B cell (primary cell): ENCODE results near the gene STARD9. TPM values are rescaled to one million over a fixed set of nuclear protein-coding genes. Genes with fewer than 3 reads are reported as not detected.
A peak's percentile ranks its signal among the peaks of the same experiment; 100 is the strongest.

Experiments
- ATAC-seq: fragments of 200-7000 bp; cut with Tn5 transposase; one replicate; pipeline ENCODE4 v1.10.0; 2021; ENCODE audit warnings: low read depth, mild to moderate bottlenecking, moderate number of reproducible peaks, moderate library complexity
- CTCF ChIA-PET: fragments of 350-600 bp; sonication (Branson Sonifier 250); formaldehyde crosslinking; loops from one replicate; lab custom pipeline; 2021; ENCODE audit warnings: antibody characterized with exemption, inconsistent platforms; lab: Charles Lee
- POLR2A ChIA-PET: fragments of 350-600 bp; sonication (Branson Sonifier 250); formaldehyde crosslinking; loops from one replicate; lab custom pipeline; 2021; ENCODE audit warnings: antibody characterized with exemption; lab: Charles Lee
- DNase-seq: peaks from one replicate; pipeline ENCODE4 v3.0.0; 2013
- H2AFZ ChIP-seq: 2 replicates; pipeline ENCODE4 v1.6.1; 2012; ENCODE audit warnings: mild to moderate bottlenecking, low read depth, low read length; ENCODE audit not compliant: insufficient read depth, poor library complexity, severe bottlenecking
- H3K27ac ChIP-seq, 2 donors: 1 replicate in 1 of 2; 2 replicates in 1 of 2; pipeline ENCODE4 v1.5.1; 2012 to 2013; ENCODE audit warnings: low read length in 2 of 2, mild to moderate bottlenecking in 2 of 2, moderate library complexity in 1 of 2
- H3K27me3 ChIP-seq, 4 experiments: fragments of 200-600 bp in 1 of 4; sonication (generic) in 1 of 4; replicated peaks in 1 of 4; 1 replicate in 2 of 4; 2 replicates in 2 of 4; pipeline versions ENCODE4 v1.6.1 to v1.7.0; 2013 to 2016; ENCODE audit warnings: low read length in 3 of 4, mild to moderate bottlenecking in 2 of 4, mixed read lengths in 1 of 4, moderate library complexity in 1 of 4; ENCODE audit not compliant: insufficient read depth in 4 of 4, control insufficient read depth in 3 of 4; ENCODE audit errors: control extremely low read depth in 1 of 4
- H3K36me3 ChIP-seq, 2 experiments: replicated peaks in 1 of 2; 1 replicate in 1 of 2; 2 replicates in 1 of 2; pipeline versions ENCODE4 v1.6.1 to v1.7.1; 2013; ENCODE audit warnings: low read length in 1 of 2; ENCODE audit not compliant: insufficient read depth in 2 of 2, control insufficient read depth in 1 of 2; ENCODE audit errors: control extremely low read depth in 1 of 2, extremely low read depth in 1 of 2
- H3K4me1 ChIP-seq, 2 donors: fragments of 200-600 bp in 1 of 2; sonication (generic) in 1 of 2; 1 replicate in 1 of 2; 2 replicates in 1 of 2; pipeline versions ENCODE4 v1.5.1 to v1.6.1; 2013 to 2017; ENCODE audit warnings: low read length in 2 of 2; ENCODE audit not compliant: control insufficient read depth in 2 of 2, insufficient read depth in 2 of 2
- H3K4me2 ChIP-seq: replicated peaks from 2 replicates; pipeline ENCODE3; 2012; ENCODE audit warnings: mild to moderate bottlenecking, low read depth, low read length; ENCODE audit not compliant: poor library complexity, severe bottlenecking
- H3K4me3 ChIP-seq, 5 experiments: fragments of 200-600 bp in 1 of 5; sonication (generic) in 1 of 5; 1 replicate in 3 of 5; 2 replicates in 2 of 5; pipeline versions ENCODE4 v1.5.1 to v1.7.0; 2011 to 2016; ENCODE audit warnings: low read length in 4 of 5, mild to moderate bottlenecking in 4 of 5, low read depth in 2 of 5, control low read depth in 1 of 5, moderate library complexity in 1 of 5; ENCODE audit not compliant: insufficient read depth in 1 of 5; ENCODE audit errors: control extremely low read depth in 1 of 5, extremely low read depth in 1 of 5
- H3K79me2 ChIP-seq: fragments of 200-600 bp; sonication (generic); one replicate; pipeline ENCODE4 v1.6.0; 2016; ENCODE audit warnings: low read length; ENCODE audit not compliant: control insufficient read depth, insufficient read depth
- H3K9ac ChIP-seq: fragments of 200-600 bp; sonication (generic); 2 replicates; pipeline ENCODE4 v1.6.1; 2017; ENCODE audit warnings: mild to moderate bottlenecking, low read length, moderate library complexity
- H3K9me3 ChIP-seq, 3 donors: one replicate each; pipeline versions ENCODE4 v1.6.1 to v1.7.1; 2013; ENCODE audit warnings: low read length in 2 of 3; ENCODE audit not compliant: control insufficient read depth in 2 of 3, insufficient read depth in 1 of 3; ENCODE audit errors: control extremely low read depth in 1 of 3
- H4K20me1 ChIP-seq: 2 replicates; pipeline ENCODE4 v1.6.0; 2012; ENCODE audit warnings: mild to moderate bottlenecking, low read length; ENCODE audit not compliant: insufficient read depth, control insufficient read depth, poor library complexity, severe bottlenecking
- H3K27ac Mint-ChIP-seq: one replicate; pipeline ENCODE4 v1.8.0; 2021; ENCODE audit warnings: mixed read lengths
- H3K27me3 Mint-ChIP-seq: one replicate; pipeline ENCODE4 v1.8.0; 2021; ENCODE audit warnings: mixed read lengths
- H3K4me1 Mint-ChIP-seq: one replicate; pipeline ENCODE4 v1.8.0; 2021; ENCODE audit warnings: mixed read lengths
- H3K4me3 Mint-ChIP-seq: one replicate; pipeline ENCODE4 v1.8.0; 2021; ENCODE audit warnings: mixed read lengths
- H3K9me3 Mint-ChIP-seq: one replicate; pipeline ENCODE4 v1.8.0; 2022; ENCODE audit warnings: mixed read lengths; ENCODE audit not compliant: insufficient read depth
- CTCF ChIP-seq: fragments of 200-600 bp; IDR thresholded peaks from one replicate; pipeline ENCODE4 v1.8.0; 2022; ENCODE audit warnings: antibody characterized with exemption, mild to moderate bottlenecking
- EZH2 ChIP-seq: IDR thresholded peaks from 2 replicates; pipeline ENCODE4 v1.6.1; 2012; ENCODE audit warnings: borderline replicate concordance, low read depth, mild to moderate bottlenecking, moderate library complexity, low read length; ENCODE audit not compliant: insufficient read depth, poor library complexity, severe bottlenecking
- WGBS: methylation state at CpG from one replicate; pipeline ENCODE4 v1.1.5; 2013; ENCODE audit warnings: missing lambda C conversion rate; ENCODE audit not compliant: insufficient coverage; 5-methylcytosine and 5-hydroxymethylcytosine counted together
- intact Hi-C: fragments of 100-400 bp; cut with micrococcal nuclease; formaldehyde crosslinking; loops from one replicate; pipeline ENCODE4 v1.10.0; 2022
- polyA plus RNA-seq: library from polyadenylated mRNA; depleted of rRNA; stranded (reverse); fragments of >200 nt; gene quantifications from 2 replicates; pipeline ENCODE4 v1.2.3, GENCODE V29; 2012
- total RNA-seq, 2 donors: library from RNA; stranded (reverse); fragments of 120-200 nt in 1 of 2; gene quantifications; 1 replicate in 1 of 2; 2 replicates in 1 of 2; pipeline versions ENCODE4 v1.2.3 to v1.2.4, GENCODE V29; 2013 to 2022

The STARD9 gene
- total and polyA plus RNA-seq, 2 donors (not counting 1 experiment from before 2014, with no cell fraction given) = 5.0 to 23.1 TPM

GRCh38 chr15:42581272-42581730, 5.9 kb downstream of the STARD9 start:
- Histone ChIP-seq H3K9ac (peak overlapping the region; percentile 65), H3K79me2 (peaks cover 13% of the 10 kb centered on the region), H4K20me1 (no peaks in the 10 kb centered on the region), H3K9me3 (no peaks in the 10 kb centered on the region), H3K27ac (peak overlapping the region in 1 of 2 donors; percentile 66), H3K36me3 (peaks cover 0 to 3% of the 10 kb centered on the region in 2 experiments), H3K4me1 (peaks cover 15 to 16% of the 10 kb centered on the region in 2 donors), H3K27me3 (peaks cover 0 to 3% (median 0%) of the 10 kb centered on the region in 4 experiments), H2AFZ (peak overlapping the region; percentile 87), H3K4me3 (peak overlapping the region; percentile 59 to 79 (median 64)), H3K4me2 (peak overlapping the region; percentile 80)
- Mint-ChIP-seq H3K4me3 (peak overlapping the region; percentile 87), H3K9me3 (no peaks in the 10 kb centered on the region), H3K4me1 (peaks cover 24% of the 10 kb centered on the region), H3K27me3 (peaks cover 7% of the 10 kb centered on the region), H3K27ac (peak overlapping the region; percentile 89)
- TF ChIP-seq CTCF = no peak
- TF ChIP-seq EZH2 = no peak
- ChIA-PET POLR2A (no interaction called here), CTCF (interaction anchor here (0.6 to 2.0 kb wide), 5 partner anchors 10 to 928 kb away, joined by 3 to 4 read pairs (median 3); no protein-coding TSS in a partner anchor)
- WGBS = under 1% methylated on average over 31 of the region's 37 CpGs
- ATAC-seq = peak; percentile 98
- intact Hi-C loops = loop anchor here (1.0 kb wide), 1 partner anchor 24 kb away; no protein-coding TSS in a partner anchor
- peak; percentile 82 for DNase-seq

GRCh38 chr15:42582569-42583375, 7.4 kb downstream of the STARD9 start:
- ATAC-seq = no peak
- Mint-ChIP-seq H3K4me1 (peaks cover 17% of the 10 kb centered on the region), H3K27ac (no peak overlapping the region), H3K9me3 (no peaks in the 10 kb centered on the region), H3K4me3 (no peak overlapping the region), H3K27me3 (peaks cover 3% of the 10 kb centered on the region)
- TF ChIP-seq CTCF = no peak
- no peak for TF ChIP-seq EZH2
- Histone ChIP-seq H3K4me1 (peaks cover 9 to 11% of the 10 kb centered on the region in 2 donors), H3K79me2 (peaks cover 5% of the 10 kb centered on the region), H3K4me3 (no peak overlapping the region), H3K9ac (no peak overlapping the region), H3K27ac (no peak overlapping the region), H4K20me1 (no peaks in the 10 kb centered on the region), H3K36me3 (peaks cover 0 to 3% of the 10 kb centered on the region in 2 experiments), H3K9me3 (no peaks in the 10 kb centered on the region), H3K4me2 (no peak overlapping the region), H2AFZ (no peak overlapping the region), H3K27me3 (no peaks in the 10 kb centered on the region)
- CTCF ChIA-PET = interaction anchor here (0.8 to 1.7 kb wide), 2 partner anchors 9 kb away, joined by 3 to 8 read pairs; no protein-coding TSS in a partner anchor
- WGBS = 100% methylated on average over 5 of the region's 8 CpGs
- DNase-seq = no peak
- intact Hi-C loops = no loop called here
- POLR2A ChIA-PET = interaction anchor here (0.6 kb wide), 1 partner anchor 28 kb away, joined by 3 read pairs; no protein-coding TSS in a partner anchor
